AG09309 (cell line): ENCODE data around the gene NKD2.

Source experiments
- DNase-seq: peaks from one replicate; pipeline ENCODE4 v3.0.0-alpha.2; 2010; ENCODE audit warnings: low read depth
- H3K4me3 ChIP-seq: 2 replicates; pipeline ENCODE4 v1.5.1; 2011; ENCODE audit warnings: mild to moderate bottlenecking, low read depth, low read length, moderate library complexity; ENCODE audit not compliant: control insufficient read depth
- TF ChIP-seq, protein P1 (sequence below): IDR thresholded peaks from 2 replicates; pipeline ENCODE4 v1.5.1; 2011; ENCODE audit warnings: mild to moderate bottlenecking, low read depth, low read length, inconsistent platforms; ENCODE audit not compliant: insufficient read depth, control insufficient read depth; ENCODE audit errors: missing control alignments

The NKD2 gene

DNA sequence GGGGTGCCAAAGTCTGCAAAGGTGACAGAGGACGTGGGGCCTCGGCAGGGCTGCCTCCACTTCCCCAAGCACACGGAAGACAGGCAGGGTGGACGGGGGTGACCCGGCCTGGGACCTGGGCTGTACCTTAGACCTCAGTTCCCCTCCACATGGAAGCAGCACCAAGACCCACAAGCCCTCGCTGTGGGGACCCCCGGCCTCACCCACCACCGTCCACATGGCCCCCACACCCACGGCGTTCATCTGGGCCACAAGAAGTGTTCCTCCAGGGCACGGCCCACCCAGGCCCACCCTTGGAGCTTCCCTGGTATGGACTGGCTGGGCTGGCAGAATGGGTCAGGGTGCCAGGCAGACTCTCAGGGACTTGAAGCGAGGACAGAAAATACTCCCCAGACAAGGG is 45.8 kb upstream of the NKD2 start:
- TF ChIP-seq, protein P1, sequence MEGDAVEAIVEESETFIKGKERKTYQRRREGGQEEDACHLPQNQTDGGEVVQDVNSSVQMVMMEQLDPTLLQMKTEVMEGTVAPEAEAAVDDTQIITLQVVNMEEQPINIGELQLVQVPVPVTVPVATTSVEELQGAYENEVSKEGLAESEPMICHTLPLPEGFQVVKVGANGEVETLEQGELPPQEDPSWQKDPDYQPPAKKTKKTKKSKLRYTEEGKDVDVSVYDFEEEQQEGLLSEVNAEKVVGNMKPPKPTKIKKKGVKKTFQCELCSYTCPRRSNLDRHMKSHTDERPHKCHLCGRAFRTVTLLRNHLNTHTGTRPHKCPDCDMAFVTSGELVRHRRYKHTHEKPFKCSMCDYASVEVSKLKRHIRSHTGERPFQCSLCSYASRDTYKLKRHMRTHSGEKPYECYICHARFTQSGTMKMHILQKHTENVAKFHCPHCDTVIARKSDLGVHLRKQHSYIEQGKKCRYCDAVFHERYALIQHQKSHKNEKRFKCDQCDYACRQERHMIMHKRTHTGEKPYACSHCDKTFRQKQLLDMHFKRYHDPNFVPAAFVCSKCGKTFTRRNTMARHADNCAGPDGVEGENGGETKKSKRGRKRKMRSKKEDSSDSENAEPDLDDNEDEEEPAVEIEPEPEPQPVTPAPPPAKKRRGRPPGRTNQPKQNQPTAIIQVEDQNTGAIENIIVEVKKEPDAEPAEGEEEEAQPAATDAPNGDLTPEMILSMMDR = no peak
- no peak for DNase-seq
- no peak overlapping the region for H3K4me3 ChIP-seq

DNA sequence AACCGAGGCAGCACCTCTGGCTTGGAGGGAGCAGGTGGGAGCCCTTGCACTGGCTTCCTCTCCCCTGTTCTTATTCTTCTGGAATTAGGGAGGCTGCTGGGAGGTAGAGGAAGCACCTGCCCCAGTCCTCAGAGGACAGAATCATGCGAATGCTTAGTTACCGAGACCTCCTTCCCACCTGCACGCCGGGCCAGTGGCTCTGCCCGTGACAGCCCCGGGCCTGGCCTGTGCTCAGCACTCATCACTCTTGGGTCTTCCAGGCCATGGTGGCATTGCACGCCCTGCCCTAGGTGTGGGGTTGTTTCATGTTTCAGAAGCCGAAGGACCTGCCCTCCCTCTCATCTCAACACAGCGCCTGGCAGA is 45.3 kb upstream of the NKD2 start:
- no peak overlapping the region for H3K4me3 ChIP-seq
- DNase-seq = no peak
- TF ChIP-seq, protein P1 = no peak

DNA sequence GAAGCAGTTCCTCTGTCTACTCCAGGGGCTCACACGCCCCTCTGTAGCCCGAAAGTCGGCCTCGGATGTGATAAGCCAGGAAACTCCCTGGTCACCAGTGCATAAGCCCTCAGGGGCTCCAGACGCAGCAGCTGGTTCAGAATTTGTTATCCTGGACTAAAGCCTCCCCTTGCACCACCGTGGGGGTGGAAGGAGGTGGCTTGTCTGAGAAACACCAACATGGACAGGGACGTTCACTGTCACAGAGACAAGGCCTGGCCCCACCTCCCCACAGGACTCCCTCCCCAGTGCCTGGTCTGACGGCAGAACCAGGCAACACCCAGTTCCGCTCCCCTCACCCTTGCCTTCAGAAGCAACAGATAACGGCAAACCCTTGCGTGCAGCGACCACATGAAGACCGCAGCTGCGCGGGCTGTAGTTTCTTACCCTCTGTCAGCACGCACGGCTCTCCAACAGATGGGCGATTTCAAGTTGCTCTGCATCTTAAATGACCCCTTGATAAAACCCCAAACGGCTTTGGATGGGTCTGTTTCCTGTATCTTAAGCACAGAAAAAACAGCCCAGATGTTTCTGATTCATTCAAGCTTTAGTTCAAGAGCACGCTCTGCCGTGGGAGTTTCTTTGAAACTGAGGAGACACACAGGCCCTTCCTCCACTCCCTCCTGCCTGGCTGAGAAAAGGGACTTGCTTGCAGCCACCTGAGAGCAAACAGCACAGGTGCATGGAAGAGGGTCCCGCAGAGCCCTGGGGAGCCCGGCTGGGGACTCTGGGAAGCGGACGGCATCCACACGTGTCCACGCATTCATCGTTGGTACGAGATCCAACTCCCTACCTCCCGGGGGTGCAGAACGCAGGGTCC is 44.7 kb upstream of the NKD2 start:
- TF ChIP-seq, protein P1 = no peak
- peak; percentile 76 for DNase-seq
- no peak overlapping the region for H3K4me3 ChIP-seq

DNA sequence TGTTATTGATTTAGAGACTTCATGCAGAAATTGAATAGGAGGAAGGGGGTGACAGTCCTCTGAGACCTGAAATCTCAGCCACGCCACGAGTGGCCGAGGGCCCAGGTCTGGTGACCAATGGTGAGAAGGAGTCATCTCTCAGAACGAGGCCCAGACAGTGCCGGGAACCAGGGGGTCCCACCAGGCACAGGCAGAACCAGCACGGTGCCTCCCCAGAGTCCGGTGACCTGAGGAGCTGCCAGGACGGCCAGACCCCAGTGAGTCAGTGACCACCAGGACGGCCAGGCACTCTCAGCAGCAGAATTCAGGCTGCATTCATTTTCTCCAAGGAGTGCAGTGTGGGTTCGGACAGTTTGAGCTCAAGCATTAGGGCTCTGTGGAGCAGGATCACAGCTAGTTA is 43.8 kb upstream of the NKD2 start:
- DNase-seq = no peak

DNA sequence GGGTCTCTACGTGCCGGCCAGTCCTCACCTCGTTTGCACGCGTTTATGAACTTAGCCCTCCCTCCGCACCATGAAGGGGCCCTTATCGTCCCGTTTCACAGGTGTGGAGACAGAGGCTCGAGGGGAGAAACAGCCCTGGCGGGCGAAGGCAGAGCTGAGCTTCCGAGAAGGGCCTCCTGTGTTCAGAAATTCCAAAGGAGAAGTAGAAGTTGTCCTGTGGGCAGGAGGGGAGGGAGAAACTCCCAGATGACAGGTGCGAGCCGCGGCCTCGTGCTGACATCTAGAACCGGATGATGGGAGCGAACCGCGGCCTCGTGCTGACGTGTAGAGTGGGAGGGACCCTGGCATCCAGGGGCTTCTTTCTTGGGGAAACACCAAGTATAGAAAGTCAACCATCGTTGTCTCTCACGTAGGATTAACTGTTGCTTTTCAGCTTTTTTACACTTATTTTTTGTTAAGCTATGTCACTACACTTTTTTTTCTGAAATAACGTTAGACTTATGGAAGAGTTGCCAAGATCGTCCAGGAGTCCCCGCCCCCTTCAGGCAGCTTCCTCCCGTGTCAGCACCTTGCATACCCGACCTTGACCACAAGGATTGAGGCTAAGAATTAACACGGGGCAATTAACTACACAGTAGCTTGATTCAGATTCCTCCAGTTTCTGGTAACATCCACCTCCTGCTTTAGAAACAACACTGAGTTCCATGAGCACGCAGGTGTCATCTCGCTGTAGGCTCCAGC is 42.8 kb upstream of the NKD2 start:
- no peak overlapping the region for H3K4me3 ChIP-seq
- TF ChIP-seq, protein P1 = no peak
- DNase-seq = no peak

More for the DNA sequence above, 43.8 kb upstream of the NKD2 start:
- no peak overlapping the region for H3K4me3 ChIP-seq
- TF ChIP-seq, protein P1 = no peak

DNA sequence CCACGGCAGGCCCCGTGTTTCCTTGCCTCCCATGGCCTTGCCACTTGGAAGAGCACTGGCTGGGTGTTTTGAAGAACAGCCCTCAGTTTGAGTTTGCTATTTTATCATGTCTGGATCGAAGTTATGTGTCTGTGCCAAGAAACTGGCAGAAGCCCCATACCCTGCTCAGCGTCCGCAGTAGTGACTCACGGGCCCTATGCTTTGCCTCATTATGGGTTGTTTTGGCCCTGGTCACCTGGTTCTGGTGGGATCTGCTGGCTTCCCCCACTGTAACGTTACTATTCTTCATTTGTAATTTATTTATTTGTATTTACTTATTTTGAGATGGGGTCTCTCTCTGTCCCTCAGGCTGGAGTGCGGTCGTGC is 42.3 kb upstream of the NKD2 start:
- TF ChIP-seq, protein P1 = no peak
- H3K4me3 ChIP-seq = no peak overlapping the region

More for the DNA sequence above, 42.3 kb upstream of the NKD2 start:
- no peak for DNase-seq
